HG03439 (cell line): Measurements from ENCODE around the gene SESN3.
A peak's percentile ranks its signal among the peaks of the same experiment; 100 is the strongest.
"Not testable (repeated sequence)": the region's sequence is repeated elsewhere in the genome, so short reads cannot be mapped to it uniquely, and the experiment has no call there.

Source experiments
- ATAC-seq: cut with Tn5 transposase; IDR thresholded peaks from one replicate; pipeline ENCODE4 v1.9.1; 2021; ENCODE audit warnings: mild to moderate bottlenecking, moderate library complexity; ENCODE audit not compliant: unreplicated experiment

The SESN3 gene

GRCh38 chr11:95251896-95252295, 20.9 kb upstream of the SESN3 start:
- not testable (repeated sequence) for ATAC-seq

GRCh38 chr11:95248666-95249467, 17.9 kb upstream of the SESN3 start:
- ATAC-seq, result peak; percentile 51

DNA sequence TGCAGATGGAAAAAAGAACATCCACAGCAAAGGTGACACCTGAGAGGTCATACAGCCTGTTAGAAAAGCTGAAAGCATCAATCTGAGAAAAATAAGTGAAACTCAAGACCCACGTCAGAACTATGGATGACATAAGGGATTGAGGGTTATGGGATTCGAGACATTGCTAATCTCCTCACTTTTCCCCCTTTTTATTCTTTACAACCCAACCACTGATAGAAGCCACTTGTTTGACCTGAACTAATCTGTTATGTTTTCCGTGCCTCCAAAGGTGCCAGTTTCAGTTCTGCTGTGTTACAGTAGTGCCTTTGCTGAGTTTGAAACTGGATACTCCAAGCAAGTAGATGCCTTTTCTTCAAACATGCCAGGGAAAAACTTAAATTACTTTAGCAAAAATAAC, 16.9 kb upstream of the SESN3 start:
- ATAC-seq, result no peak

- ATAC-seq, result no peak
These were observed 16.2 kb upstream of the SESN3 start for GRCh38 chr11:95247127-95247684.

GRCh38 chr11:95245581-95245980, 14.6 kb upstream of the SESN3 start:
- no peak for ATAC-seq

DNA sequence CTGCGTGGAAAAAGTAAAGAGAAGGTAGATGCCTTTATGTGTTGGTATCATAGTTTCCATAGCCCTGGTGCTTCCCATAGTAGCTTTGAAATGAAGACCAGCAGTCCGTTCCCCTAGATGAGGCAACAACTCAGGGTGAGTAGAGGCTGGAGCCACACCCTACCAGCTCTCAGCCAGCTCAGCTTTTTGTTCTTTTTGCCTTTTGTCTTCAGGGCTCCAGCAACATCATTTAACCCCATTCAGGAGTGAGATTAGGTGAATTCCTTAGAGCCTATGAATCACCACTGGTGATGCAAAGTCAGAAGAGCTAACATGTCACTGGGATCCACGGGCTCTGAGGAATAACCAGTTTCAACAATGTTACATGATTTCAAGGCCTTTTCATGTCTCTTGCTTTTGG, 14.0 kb upstream of the SESN3 start:
- no peak for ATAC-seq

- no peak for ATAC-seq
These were observed 12.7 kb upstream of the SESN3 start for GRCh38 chr11:95243673-95244072.

- ATAC-seq, result no peak
These were observed 12.0 kb upstream of the SESN3 start for GRCh38 chr11:95242845-95243605.

DNA sequence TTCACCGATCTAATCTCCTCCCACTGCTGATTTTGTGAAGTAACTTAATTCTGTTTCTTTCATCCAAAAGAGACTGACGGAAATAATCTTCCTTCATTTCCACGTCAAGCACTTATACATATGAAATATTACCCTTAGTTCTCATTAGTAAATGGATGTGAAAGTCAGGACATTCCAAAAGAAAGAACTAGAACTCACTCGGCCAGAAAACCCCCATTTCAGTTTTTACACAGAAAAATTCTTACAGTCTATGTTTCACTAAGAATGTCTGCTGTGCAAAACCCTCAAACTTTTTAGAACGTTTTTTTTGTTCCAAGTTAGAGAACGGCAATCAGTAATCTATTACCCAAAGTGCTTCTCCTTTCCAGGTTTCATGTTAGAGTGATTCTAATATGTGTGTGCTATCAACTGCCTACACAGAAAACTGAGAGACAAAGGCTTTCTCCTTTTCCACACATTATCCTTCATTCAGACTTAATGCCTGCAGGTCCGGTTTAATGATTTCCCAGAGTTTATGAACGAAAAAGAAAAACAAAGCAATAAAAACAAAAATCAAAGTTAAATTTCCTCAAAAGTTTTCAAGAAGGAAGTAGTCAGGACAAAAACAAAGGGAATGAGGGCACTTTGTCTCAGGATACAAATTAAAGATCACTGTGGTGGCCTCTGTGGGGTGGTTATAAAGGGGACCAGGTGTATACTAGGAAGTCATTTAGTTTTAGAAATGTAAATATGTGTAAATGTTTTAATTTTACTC, 11.3 kb upstream of the SESN3 start:
- peak; percentile 34 for ATAC-seq

DNA sequence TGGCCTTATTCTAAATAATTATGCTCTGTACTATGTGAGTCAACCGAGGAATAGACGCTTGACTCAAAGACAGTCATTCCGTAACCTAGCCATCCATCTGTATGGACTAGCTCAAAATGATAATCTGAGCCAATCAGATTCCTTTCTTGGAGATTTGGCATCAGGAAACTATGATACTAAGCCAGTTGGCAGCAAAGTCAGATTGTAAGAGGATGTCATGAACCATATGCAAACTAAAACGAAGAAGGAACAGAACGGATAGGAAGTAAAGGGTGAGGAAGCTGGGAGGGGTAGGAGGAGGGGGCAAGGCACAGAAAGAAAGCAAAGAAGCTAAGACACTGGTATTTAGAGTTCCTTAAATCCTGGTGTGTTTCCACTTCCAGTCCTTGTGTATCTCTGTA, 10.7 kb upstream of the SESN3 start:
- ATAC-seq, result peak; percentile 74

- no peak for ATAC-seq
These were observed 9.1 kb upstream of the SESN3 start for GRCh38 chr11:95239871-95240649.

DNA sequence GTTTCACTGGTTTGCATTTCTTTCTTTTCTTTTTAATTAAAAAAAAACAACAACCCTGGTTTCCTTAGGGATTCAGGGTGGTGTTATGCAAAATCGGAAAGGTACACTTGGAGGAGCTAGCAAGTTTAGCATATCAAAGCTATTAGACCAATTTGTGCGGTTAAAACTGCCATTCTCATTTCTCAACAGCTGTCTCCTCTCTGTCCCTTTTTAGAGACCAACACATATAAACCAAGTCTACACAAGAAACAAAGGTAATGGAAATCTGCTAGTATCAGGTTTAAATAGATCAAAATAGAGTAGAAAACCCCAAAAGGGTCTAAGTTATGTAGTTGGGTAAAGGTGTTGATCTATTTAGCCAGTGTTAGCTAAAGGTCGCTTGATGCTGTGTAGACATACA, 1.7 kb upstream of the SESN3 start:
- ATAC-seq, result no peak

DNA sequence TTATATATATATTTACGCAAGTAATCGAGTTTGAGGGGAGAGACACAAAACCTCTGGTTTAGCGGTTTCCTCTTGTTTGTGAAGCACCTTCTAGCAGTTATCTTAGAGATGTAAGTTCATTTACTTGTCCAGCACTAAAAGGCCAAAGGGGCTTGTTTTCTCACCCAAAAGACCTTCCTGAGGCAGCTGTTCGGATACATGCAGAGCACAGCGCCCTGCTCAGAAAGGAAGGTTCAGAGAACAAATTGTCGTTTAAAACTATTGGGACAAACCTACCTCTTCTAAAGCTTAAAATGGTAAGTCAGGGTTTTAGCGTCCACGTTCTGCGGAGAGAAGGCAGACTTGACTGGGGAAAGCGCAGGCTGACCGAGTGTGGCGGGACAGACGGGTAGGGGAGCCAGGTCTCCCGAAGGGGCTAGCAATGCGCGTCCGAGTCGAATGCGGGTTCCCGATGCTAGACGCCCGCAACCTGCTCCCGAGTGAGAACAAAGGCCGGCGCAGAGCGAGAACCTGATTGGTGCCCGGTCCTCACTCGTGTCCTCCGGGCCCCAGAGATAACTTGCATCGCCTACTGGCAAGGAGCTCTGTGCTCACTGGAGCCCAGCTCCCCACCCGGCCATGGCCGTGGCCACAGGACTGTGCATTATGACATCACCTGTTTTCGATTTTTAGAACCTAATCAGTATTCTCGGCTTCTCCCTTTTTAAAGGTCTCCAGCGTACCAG, 1.0 kb upstream of the SESN3 start:
- ATAC-seq, result peak; percentile 25

GRCh38 chr11:95230810-95231126, 234 bp downstream of the SESN3 start:
- ATAC-seq, result peak; percentile 15

GRCh38 chr11:95229993-95230809, 801 bp downstream of the SESN3 start:
- ATAC-seq, result no peak

DNA sequence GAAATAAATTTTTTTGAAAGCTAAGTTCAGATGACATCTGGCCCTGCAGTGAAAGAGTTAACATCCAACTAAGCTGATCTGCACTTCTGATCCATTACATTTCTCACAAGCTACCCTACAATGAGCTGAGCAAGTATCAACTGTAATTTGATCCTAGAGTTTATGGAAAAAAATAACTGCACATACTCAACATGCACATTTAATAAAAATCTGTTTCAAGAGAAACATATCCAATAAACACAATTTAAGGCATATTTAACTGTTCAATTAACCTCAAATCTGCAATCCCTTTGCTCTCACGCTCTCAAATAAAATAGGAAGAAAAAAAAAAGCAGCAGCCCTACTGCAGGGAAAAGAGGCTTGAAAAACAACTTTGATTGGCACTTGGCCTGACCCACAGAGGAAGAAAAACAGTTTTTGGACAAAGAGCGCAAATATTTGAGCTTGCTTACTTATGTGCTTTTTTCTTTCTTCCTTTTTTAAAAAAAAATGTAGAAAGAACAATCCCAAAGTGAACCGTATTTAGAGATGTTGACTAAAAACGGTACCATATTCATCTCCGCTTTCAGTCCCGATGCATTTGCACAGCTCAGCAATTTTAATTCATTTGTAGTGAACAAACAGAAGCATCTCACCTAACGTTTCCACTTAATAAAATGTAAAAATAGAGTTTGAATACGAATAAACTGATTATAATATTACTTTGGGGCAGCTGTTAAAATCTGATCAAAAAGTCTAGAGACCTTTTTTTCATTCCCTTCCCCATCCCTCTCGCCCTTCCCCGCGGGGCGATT, 1.6 kb downstream of the SESN3 start:
- no peak for ATAC-seq

DNA sequence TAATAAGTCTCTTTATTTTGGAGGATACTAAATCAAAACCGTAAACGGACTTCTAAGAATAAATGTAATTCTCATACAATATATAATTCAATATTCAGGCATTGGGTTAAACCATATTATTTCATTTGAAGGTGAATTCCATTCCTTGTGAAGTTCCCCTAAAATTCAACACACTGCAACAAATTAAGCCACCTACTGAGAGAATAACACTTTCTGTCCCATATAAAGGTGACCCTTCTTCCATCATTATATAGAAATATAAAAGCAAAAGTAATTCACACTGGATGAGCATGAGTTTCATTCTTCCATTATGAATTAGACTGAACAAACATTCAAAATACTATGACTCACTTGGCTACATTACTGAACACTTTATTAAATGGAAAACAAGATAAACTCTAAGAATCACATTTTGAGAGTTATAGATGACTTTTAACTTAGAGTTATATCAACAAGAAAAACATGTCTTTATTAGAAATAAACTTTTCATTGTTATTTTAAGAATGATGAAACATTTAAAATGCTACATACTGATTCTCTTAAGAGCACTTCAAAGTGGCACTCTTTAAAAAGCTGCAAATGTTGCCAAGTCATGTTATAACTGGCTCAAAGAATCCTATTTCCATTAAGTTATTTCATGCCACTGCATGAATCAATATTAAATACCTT, 2.8 kb downstream of the SESN3 start:
- ATAC-seq, result no peak

- not testable (repeated sequence) for ATAC-seq
These were observed 3.9 kb downstream of the SESN3 start for GRCh38 chr11:95227060-95227459.
